ENCODE results near the gene HBZ.
"Not testable (repeated sequence)": the region's sequence is repeated elsewhere in the genome, so short reads cannot be mapped to it uniquely, and the experiment has no call there.

HBZ gene

GRCh38 chr16:120756-121155, 31.7 kb upstream of the HBZ start:
- DNase-seq (ENCODE audit: extremely low spot score) = no peak
- CTCF ChIA-PET = interaction anchor here (2.3 to 5.8 kb wide), 2 partner anchors 13 to 24 kb away, joined by 6 to 54 read pairs; no protein-coding TSS in a partner anchor
- no peak for TF ChIP-seq CTCF (IDR thresholded peaks at IDR 0.05; ENCODE audit: control extremely low read depth, extremely low read depth, low read depth, missing control alignments)
- POLR2A ChIA-PET = no interaction called here

- CTCF ChIA-PET = interaction anchor here (1.0 to 1.5 kb wide), 3 partner anchors 16 to 240 kb away, joined by 3 to 9 read pairs (median 4); no protein-coding TSS in a partner anchor
- no peak for TF ChIP-seq CTCF (IDR thresholded peaks at IDR 0.05; ENCODE audit: control extremely low read depth, extremely low read depth, low read depth, missing control alignments)
- DNase-seq (ENCODE audit: extremely low spot score) = no peak
- POLR2A ChIA-PET = no interaction called here
Observed at GRCh38 chr16:122361-122760, 30.1 kb upstream of the HBZ start.

- CTCF ChIA-PET = interaction anchor here (1.1 to 2.2 kb wide), 5 partner anchors 11 to 27 kb away, joined by 3 to 10 read pairs (median 6); no protein-coding TSS in a partner anchor
- DNase-seq (ENCODE audit: extremely low spot score); POLR2A ChIA-PET: not testable (repeated sequence)
Observed at GRCh38 chr16:123558-124350, 28.7 kb upstream of the HBZ start.

- POLR2A ChIA-PET = no interaction called here
- TF ChIP-seq CTCF (IDR thresholded peaks at IDR 0.05; ENCODE audit: control extremely low read depth, extremely low read depth, low read depth, missing control alignments) = no peak
- CTCF ChIA-PET = interaction anchor here (0.7 to 2.2 kb wide), 6 partner anchors 8 to 60 kb away, joined by 3 to 10 read pairs (median 4); no protein-coding TSS in a partner anchor
- DNase-seq (ENCODE audit: extremely low spot score) = no peak
Observed at GRCh38 chr16:125011-125410, 27.4 kb upstream of the HBZ start.

GRCh38 chr16:129075-129474, 23.4 kb upstream of the HBZ start:
- ChIA-PET POLR2A (no interaction called here), CTCF (interaction anchor here (1.7 kb wide), 1 partner anchor 11 kb away, joined by 5 read pairs; no protein-coding TSS in a partner anchor)
- TF ChIP-seq CTCF (IDR thresholded peaks at IDR 0.05; ENCODE audit: control extremely low read depth, extremely low read depth, low read depth, missing control alignments) = no peak
- DNase-seq (ENCODE audit: extremely low spot score) = no peak

GRCh38 chr16:130533-131173, 21.8 kb upstream of the HBZ start:
- no peak for DNase-seq (ENCODE audit: extremely low spot score)
- no peak for TF ChIP-seq CTCF (IDR thresholded peaks at IDR 0.05; ENCODE audit: control extremely low read depth, extremely low read depth, low read depth, missing control alignments)
- ChIA-PET CTCF (interaction anchor here (0.8 kb wide), 1 partner anchor 14 kb away, joined by 3 read pairs; no protein-coding TSS in a partner anchor), POLR2A (no interaction called here)

GRCh38 chr16:132120-132519, 20.3 kb upstream of the HBZ start:
- no peak for TF ChIP-seq CTCF (IDR thresholded peaks at IDR 0.05; ENCODE audit: control extremely low read depth, extremely low read depth, low read depth, missing control alignments)
- DNase-seq (ENCODE audit: extremely low spot score) = no peak
- CTCF ChIA-PET = interaction anchor here (2.4 to 2.6 kb wide), 2 partner anchors 23 to 25 kb away, joined by 8 to 9 read pairs; no protein-coding TSS in a partner anchor
- POLR2A ChIA-PET = no interaction called here

Data from GM10248 (cell line).